ENCODE measurements around the gene CPLANE2.
"Not testable (repeated sequence)": the region's sequence is repeated elsewhere in the genome, so short reads cannot be mapped to it uniquely, and the experiment has no call there.

Gene CPLANE2, protein sequence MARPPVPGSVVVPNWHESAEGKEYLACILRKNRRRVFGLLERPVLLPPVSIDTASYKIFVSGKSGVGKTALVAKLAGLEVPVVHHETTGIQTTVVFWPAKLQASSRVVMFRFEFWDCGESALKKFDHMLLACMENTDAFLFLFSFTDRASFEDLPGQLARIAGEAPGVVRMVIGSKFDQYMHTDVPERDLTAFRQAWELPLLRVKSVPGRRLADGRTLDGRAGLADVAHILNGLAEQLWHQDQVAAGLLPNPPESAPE

DNA sequence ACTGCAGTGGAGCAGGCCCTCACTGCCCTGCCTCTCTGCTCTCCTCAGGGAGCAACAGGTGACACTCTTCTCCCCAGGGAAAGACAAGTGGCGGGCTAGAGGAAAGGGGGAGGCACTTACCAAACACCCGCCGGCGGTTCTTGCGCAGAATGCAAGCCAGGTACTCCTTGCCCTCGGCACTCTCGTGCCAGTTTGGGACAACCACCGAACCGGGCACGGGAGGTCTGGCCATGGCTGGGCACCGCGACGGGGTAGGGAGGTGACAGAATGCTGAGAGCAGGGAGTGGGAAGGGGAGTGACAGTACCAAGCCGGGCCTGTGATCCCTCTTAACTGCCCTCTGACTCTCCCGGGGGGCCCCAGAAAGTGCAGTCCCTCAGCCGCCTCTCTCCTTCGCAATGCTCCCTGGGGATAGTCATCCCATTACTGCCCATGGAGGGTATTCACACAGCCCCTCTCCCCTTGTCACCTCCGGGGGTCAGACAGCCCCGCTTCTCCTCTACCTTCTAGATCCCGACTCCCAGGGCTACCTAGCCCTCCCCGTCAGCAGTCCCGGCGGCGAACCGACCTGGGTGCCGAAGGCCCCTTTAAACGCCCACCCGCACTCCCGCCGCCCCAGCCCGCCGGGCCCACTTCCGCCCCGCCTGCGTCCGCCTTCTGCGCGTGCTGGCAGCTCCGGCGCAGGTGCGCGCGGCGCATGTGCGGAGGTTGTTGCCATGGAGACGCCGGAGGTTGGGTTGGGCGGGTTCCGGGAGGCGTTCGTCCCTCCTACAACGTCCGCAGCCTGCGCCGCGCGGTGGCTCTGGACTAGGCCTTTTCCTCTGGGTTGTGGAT, at the start of gene CPLANE2:
Gene CPLANE2 (minus strand): TSS at position 673 of the 832 bp plus-strand sequence. CDS start 441 bp downstream, at position 232.
- DNase-seq = peak; percentile 43 to 77

DNA sequence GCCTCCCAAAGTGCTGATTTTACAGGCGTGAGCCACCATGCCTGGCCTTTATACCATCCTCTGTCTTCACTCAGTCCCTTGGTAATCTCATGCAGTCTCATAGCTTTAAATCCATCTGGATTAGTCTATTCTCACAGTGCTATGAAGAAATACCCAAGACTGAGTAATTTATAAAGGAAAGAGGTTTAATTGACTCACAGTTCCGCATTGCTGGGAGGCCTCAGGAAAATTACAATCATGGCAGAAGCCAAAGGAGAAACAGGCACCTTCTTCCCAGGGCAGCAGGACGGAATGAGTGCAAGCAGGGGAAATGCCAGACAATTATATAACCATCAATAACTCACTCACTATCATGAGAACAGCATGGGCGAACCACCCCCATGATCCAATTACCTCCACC, 49.1 kb upstream of the CPLANE2 start:
- DNase-seq = no peak

DNA sequence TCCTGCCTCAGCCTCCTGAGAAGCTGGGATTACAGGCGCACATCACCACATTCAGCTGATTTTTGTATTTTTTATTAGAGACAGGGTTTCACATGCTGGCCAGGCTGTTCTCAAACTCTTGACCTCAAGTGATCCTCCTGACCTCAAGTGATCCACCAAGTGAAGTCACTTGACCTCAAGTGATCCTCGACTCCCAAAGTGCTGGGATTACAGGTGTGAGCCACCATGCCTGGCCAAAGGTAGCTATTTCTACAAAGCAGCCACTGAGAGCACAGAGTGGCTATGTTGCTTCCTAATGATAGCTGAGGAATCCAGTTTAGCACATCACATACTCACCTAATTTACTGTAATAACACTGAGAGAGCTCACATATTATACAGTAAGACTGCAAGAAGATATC, 44.8 kb upstream of the CPLANE2 start:
- DNase-seq = no peak

DNA sequence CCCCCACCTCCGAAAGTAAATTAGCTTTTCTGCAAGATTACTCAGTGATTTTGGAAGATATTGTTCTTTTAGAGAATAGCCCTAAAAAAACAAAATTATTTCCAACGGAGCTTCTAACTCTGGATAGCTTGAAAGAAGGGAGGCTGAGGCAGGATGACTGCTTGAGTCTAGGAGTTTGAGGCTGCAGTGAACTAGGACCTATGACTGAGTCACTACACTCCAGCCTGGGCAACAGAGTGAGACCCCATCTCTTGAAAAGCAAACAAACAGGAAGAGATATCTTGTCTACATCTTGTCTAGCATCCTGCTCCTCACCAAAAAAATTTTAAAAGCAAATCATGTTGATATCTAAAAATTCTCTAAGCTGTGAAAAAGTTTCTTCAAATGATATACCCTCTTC, 42.2 kb upstream of the CPLANE2 start:
- DNase-seq = no peak

DNA sequence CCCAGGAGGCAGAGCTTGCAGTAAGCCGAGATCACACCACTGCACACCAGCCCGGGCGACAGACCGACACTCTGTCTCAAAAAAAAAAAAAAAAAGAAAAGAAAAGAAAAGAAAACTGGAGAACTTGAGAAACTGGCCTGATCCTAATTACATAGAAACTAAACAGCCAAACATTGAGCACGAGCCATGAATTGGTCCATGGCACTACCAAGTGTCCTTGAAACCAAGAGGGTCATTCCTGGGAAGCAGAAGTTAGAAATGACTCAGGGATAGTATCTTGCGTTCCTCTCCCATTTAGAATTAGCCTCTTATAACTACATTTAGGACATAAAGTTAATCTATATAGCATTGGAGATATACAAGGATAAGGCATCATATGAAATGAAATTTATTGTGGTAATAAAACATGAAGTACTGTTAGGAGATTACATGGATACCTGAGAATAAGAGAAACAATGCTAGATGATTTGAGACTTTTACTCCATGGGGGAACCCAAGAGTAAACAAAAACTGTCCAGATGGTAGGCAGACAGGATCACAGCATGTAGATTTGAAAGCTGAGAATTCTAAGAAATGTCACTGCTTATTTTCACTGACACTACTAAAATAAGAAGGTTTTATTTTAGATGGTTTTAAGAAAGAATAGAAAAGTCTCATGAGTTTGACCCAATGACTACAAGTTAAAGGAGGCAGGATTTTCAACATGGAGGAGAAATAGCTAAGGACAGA, 39.5 kb upstream of the CPLANE2 start:
- no peak for DNase-seq

DNA sequence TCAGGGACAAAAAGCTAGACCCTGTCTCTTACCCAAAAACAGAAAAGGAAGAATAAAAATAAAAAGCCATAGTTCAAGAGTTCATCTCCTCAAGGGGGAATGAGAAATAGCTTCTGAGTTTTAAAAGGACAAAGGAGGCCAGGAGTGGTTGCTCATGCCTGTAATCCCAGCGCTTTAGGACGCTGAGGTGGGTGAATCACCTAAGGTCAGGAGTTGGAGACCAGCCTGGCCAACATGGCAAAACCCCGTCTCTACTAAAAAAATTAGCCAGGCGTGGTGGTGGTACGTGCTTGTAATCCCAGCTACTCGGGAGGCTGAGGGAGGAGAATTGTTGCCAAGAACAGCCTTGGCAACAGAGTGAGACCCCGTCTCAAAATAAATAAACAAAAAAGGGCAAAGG, 38.6 kb upstream of the CPLANE2 start:
- DNase-seq = no peak

DNA sequence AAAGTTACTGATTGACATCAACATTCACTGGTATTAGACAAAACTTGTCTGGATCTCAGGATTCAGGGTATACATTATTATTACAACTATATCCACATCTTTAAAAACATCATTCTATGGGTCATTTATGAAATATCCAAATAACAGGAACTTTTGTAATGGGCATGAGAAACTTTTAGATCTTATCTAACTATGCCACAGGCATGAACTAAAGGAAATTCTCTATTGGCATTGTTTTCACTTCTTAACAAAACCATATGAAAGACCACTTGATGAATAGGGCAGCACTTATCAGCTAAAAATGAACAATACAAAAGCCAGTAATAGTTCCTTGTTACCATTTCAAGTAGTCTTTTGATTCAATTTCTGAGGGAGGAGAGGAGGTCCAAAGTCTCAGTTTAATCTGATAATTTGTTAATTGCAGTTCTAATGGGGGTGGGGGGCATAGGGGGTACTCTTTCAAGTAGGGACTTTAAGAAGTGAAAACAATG, 30.8 kb upstream of the CPLANE2 start:
- DNase-seq = no peak

DNA sequence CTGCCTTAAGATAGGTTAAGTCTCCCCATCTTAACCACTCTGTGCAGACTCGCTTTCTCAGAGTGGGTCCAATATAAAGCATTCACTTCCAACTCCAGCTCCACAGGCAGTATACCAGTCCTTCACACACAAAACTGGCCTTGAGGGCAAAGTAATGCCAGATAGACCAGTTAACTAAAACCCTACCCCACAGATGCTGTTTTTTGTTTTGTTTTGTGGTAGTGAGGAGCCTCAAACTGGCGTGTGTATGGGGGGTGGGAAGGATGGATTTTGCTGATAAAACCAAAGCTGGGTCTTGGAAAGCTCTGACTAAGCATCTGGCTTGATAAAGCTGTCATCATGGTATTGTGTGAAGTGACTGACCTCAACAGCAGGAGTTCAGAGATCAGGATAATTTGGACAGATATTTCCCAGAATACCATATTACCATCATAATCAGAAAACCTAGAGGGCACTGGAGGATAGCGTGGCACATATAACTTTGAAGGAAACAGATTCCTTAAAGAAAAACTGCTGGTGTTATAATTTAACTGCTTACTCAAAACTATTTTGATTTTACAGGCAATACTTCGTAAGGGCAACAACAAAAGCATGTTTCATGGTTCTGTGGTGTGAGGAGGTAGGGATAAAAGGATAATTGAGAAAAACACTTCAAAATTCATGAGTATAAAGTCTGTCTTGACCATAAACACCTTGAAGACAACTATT, 29.6 kb upstream of the CPLANE2 start:
- no peak for DNase-seq

DNA sequence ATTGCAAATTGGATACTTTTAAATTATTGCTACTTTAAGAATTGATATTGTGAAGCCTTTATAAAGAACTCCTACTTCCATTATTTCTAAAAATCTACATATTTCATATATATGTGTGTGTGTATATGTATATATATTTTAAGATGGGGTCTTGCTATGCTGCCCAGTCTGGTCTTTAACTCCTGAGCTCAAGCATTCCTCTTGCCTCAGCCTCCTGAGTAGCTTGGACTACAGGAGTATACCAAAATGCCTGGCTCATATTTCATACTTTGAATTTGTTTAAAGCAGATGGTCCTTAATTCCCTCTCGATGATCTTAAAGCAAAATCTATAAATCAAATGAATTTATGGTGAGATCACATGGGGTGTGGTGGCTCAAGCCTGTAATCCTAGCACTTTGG, 25.1 kb upstream of the CPLANE2 start:
- no peak for DNase-seq

DNA sequence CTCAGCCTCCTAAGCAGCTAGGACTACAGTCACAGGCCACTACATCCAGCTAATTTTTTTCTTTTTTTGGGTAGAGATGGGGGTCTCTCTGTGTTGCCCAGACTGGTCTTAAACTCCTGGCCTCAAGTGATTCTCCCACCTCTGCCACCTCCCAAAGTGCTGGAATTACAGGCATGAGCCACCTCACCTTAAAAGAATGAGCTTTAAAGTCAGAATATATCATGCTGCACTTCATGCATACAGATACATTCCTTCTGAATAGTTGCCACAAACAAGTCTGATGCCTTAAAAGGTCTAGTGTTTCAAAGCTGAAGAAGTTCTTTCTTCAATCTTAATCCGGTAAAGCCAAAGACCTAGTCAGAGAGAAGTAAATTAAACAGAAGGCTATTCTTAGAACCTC, 23.8 kb upstream of the CPLANE2 start:
- no peak for DNase-seq

DNA sequence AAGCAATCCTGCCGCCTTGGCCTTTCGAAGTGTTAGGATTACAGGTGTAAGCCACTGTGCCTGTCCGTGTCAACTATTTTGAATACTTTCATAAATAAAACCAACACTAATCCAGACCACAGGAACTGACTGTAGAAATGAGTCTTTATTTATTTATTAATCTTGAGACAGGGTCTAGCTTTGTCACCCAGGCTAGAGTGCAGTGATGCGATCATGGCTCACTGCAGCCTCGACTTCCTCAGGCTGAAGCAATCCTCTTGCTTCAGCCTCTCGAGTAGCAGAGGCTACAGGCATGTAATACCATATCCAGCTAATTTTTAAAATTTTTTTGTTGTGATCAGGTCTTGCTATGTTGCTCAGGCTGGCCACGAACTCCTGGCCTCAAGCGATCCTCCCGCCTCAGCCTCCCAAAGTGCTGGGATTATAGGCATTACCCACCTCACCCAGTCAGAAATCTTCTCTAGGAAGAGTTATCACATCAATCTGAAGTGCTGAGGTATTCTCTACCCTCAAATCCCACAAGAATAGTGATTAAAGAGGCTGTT, 21.7 kb upstream of the CPLANE2 start:
- no peak for DNase-seq

DNA sequence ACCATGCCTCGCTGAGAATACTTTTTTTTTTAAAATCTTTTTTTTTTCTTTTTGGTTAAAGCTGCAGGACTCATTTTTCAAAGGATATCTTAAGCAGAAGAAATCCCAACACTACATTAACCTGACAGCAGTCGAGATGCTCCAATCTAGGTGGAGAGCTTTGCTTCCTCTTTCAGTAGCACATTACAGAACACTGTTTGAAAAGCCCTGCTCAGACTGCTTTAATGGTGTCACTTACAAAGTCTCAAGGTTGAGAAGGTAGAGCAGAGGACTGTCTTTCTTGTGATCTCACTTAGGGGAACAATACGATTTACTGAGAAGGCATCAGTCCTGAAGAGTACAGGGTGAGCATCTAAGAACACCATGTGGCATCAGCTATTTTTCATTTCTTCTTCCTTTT, 21.0 kb upstream of the CPLANE2 start:
- DNase-seq = no peak

DNA sequence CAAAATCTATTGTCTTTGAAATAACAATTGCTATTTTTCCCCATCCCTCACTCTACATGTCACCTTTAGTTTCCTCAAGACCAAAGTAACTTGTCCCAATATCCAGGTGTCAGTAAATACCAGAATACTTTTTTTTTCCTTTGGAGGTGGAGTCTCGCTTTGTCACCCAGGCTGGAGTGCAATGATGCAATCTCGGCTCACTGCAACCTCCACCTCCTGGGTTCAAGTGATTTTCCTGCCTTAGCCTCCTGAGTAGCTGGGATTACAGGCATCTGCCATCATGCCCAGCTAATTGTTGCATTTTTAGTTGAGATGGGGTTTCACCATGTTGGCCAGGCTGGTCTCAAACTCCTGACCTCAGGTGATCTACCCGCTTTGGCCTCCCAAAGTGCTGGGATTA, 20.6 kb upstream of the CPLANE2 start:
- not testable (repeated sequence) for DNase-seq

DNA sequence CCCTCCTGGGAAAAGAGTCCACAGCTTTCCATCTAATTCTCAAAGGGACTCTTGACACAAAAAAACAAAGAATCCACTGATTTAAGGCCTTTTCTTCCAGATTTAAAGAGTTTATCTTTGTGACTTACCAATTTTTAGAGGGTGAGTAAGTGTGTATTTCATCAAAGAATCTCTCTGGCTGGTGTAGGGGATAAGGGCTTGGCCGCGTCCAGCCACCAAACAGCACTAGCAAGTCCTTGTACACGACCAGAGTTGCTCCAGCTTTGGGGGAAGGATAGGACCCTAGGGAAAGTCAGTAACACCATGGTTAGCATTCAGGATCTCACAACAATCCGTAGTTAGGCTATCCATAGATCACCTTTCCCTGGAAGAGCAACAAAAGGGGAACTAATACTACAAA, 19.5 kb upstream of the CPLANE2 start:
- DNase-seq = no peak

DNA sequence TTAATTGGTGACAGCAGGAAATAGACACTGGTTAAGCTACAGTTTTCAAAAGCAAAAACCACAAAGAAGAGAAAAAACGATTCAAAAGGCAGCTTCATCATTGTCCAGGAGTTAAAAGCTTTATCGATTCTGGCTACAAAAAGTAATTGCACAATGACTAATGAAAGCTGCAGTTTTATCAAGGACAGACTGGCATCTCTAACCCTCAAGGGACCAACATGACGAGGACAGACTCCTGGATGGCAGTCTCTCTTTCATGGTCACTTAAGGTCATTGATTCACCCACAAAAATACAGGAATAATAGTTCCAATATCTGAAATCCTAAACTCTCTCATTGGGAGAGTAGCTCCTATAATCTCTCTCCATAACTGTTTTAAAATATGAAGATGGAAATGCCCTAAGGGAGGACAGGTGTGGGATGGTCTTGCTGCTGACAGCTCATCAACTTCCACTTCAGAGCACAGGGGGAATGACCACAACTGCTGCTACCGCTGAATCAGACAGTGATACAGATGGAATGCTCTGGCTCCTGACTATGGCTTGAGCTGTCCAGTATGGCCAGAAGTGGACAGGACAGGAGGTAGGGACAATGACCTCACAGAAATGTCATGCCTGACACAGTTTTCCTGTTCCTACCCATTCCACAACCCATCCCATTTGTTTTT, 17.4 kb upstream of the CPLANE2 start:
- no peak for DNase-seq

DNA sequence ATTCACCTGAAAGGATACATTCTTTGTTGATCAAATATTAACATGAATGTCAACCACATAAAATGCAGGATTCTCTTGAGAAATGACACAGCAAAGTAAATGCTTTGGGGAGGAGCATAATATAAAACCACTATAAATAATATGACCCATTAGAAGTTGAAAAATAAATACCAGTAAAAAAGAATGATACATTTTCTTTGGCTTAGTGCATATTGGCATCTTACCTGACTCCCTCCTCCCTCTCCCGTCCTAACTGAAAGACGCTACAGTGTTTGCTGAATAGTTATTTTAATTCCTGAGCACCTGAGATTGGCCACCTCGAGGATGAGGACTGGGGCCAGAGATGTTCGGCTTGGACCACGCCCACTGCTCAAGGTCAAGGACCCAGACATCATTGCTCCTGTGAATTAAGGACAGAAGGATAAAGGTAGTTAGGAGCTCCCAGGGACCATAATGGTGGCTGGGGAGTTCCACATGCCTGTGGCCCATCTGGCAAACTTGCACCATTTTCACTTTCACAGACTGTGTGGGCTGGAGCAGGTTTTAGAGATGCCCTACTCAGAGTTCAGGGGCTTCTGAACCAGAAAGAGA, 16.4 kb upstream of the CPLANE2 start:
- DNase-seq = no peak

DNA sequence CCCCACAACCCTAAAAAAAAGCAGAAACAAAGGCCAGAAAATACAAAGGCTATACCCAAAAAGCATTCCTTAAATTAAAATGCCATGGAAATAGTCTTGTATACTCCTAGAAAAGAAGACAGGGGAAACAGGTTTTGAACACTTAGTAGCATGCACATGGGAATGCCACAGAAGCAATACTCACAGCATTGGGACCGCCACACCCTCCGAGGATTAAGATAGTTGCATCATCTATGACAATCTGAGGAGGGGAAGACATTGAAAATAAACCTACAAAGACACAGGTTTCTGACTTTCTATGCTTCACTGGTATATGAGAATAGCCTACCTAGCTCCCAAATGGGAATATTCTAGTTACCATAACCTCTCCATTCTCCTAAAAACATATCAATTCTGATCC, 15.9 kb upstream of the CPLANE2 start:
- no peak for DNase-seq

DNA sequence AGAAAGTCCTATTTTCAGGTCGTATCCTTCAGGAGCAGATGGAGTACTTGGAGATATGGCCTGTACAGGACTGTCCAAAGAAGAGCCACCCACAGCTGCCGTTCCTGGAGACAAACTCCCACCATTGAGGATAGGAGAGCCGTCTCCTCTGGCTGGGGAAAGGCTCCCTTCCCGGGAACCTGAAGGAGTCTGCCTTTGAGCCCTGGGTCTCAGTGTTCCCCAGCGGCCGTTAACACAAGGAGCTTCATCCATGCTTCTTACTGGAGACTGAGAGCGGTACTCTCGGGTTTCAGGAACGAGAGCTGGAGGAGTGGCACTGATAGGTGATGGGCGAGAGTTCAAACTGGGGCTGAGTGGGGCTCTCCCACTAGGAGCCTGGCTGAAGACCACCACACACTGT, 14.4 kb upstream of the CPLANE2 start:
- DNase-seq = no peak

DNA sequence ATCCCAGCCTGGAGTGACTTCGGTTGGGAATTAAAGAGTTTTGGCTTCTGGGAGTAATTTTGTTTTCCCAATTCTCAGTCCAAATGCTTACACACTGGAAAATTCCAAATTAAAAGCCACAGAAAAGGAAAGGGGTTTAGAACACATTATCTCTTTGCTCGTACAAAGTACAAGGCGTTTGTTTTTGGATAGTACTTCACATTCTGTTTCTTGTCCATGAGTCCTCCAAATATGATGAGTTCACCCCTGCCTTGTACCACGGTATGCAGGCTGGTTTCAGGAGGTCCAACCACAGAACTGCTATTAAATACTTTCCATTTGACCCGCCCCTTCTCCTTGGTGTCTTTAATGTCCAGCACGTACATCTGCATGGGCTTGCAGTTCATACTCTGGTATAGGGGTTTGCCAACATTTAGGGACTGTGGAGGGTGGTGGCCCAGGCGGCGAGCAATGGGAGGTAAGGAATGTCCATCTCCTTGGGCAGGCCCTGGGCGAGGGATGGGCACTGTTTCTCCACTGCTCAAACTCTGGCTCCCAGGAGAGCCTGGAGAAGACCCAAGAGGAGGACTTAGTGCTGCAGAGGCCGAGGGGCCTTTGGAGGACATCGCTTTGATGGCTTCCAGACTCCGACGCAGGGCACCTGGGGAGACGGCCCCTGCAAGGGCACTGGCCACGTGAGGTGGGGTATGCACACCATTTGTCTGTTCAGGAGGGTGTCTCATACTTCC, 13.7 kb upstream of the CPLANE2 start:
- DNase-seq = no peak

DNA sequence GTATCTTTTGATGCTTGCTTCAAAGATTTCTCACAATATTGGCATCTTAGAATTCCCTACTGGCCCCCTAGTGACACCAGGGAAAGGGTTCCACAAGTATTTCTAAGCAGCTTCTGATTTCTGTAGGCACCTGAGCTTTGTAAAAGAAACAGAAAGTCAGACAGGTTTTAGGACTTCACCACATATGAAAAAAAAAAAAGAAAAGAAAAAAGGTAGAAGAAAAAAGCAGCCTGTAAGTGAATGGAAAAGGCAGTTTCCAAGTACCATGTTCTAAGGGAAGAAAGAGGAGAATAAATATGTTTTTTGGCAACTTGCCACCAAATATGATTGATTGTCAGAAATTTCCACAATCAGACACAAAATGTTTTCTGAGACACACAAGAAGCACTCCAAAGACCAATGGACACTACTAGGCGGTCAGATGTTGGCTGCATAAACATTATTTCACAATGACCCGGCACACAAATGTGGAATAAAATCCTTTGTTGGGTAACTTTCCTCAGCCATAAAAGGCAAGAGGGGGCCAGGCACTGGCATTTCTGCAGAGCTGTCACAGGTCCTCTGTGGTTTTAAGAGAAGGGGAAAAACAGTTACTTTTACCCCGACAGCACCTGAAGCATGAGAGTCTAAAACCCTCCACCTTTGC, 12.7 kb upstream of the CPLANE2 start:
- DNase-seq = no peak

Data from bone marrow (tissue), 2 donors.